K562 (cell line): ENCODE measurements around the gene TTBK2. TPM values are rescaled to one million over a fixed set of nuclear protein-coding genes. Genes with fewer than 3 reads are reported as not detected.

Experiments used
- AFF1 ChIP-seq, 2 experiments: fragments of 450-650 bp; IDR thresholded peaks; 2 replicates each; pipeline ENCODE4 v1.6.1; 2018; ENCODE audit warnings: mild to moderate bottlenecking in 2 of 2, low read depth in 1 of 2; ENCODE audit not compliant: partially characterized antibody in 2 of 2
- MNT ChIP-seq, 2 experiments: fragments of 450-650 bp; conservative IDR thresholded peaks; 2 replicates each; pipeline ENCODE4 v1.6.1; 2017; ENCODE audit warnings: mild to moderate bottlenecking in 2 of 2, moderate library complexity in 2 of 2
- SIX5 ChIP-seq, 2 experiments: IDR thresholded peaks; 2 replicates each; pipeline ENCODE4 v1.6.1; 2011; ENCODE audit warnings: low read length in 2 of 2, borderline replicate concordance in 1 of 2, low read depth in 1 of 2, mild to moderate bottlenecking in 1 of 2, moderate library complexity in 1 of 2; ENCODE audit not compliant: insufficient read depth in 1 of 2
- SMAD4 ChIP-seq: fragments of 250-450 bp; sonication (Bioruptor Pico); conservative IDR thresholded peaks from 2 replicates; pipeline ENCODE4 v1.8.0; 2021; ENCODE audit warnings: inconsistent platforms, mild to moderate bottlenecking, moderate library complexity
- ZNF408 ChIP-seq: fragments of 250-450 bp; sonication (Bioruptor Pico); IDR thresholded peaks from 2 replicates; pipeline ENCODE4 v1.4.0; 2020; ENCODE audit warnings: low read depth, mild to moderate bottlenecking, moderate library complexity
- polyA plus RNA-seq, 8 experiments: library from polyadenylated mRNA; depleted of rRNA in 4 of 8; stranded (reverse) in 5 of 8; unstranded in 3 of 8; fragments of >200 nt; fragmentation: Nextera tagmentation in 2 of 8; fragmentation: Illumina TruSeq in 1 of 8; extraction: Ambion mirVana in 2 of 8; extraction: Trizol in 1 of 8; gene quantifications; 2 replicates each; pipeline versions ENCODE4 v1.2.1 to v1.2.3, GENCODE V29; 2011 to 2014; ENCODE audit warnings: inconsistent platforms in 1 of 8, missing spikeins in 1 of 8
- total RNA-seq, 7 experiments: library from RNA; depleted of rRNA in 6 of 7; stranded (reverse); fragments of >200 nt in 6 of 7; fragmentation: Illumina TruSeq in 2 of 7; extraction: Trizol in 2 of 7; gene quantifications; 2 replicates each; pipeline versions ENCODE4 v1.2.1 to v1.2.3, GENCODE V29; 2011 to 2021; ENCODE audit warnings: low replicate concordance in 1 of 7

Gene TTBK2
- total and polyA plus RNA-seq, 9 of the 15 experiments (the other 6 are each of a cell fraction or from before 2014, with no cell fraction given), result 0.89 to 8.0 (median 4.8) TPM

GRCh38 chr15:42711746-42712145 is 208.8 kb downstream of the TTBK2 start (continued):
- TF ChIP-seq AFF1 (IDR thresholded peaks at IDR 0.05; ENCODE audit: low read depth in 1 of 2, partially characterized antibody in 2 of 2) (no peak), MNT (conservative IDR thresholded peaks at IDR 0.05) (no peak), SIX5 (IDR thresholded peaks at IDR 0.05; ENCODE audit: borderline replicate concordance in 1 of 2, insufficient read depth in 1 of 2, low read depth in 1 of 2, low read length in 2 of 2) (no peak), SMAD4 (CRISPR knock-in tag) (no peak), ZNF408 (CRISPR knock-in tag) (no peak)
